Activated CD4-positive, alpha-beta memory T cell treated with anti-CD3 and anti-CD28 coated beads for 36 hours (primary cell): Measurements from ENCODE around the gene KRT26. TPM values are rescaled to one million over a fixed set of nuclear protein-coding genes. Genes with fewer than 3 reads are reported as not detected.
"Not testable (repeated sequence)": the region's sequence is repeated elsewhere in the genome, so short reads cannot be mapped to it uniquely, and the experiment has no call there.

ENCODE experiments used
- CTCF ChIA-PET: fragments of 350-600 bp; sonication (Branson Sonifier 250); formaldehyde crosslinking; loops from one replicate; lab custom pipeline; 2021; ENCODE audit warnings: antibody characterized with exemption, inconsistent platforms; lab: Charles Lee
- POLR2A ChIA-PET: fragments of 350-600 bp; sonication (Branson Sonifier 250); formaldehyde crosslinking; loops from one replicate; lab custom pipeline; 2021; ENCODE audit warnings: antibody characterized with exemption; lab: Charles Lee
- DNase-seq: peaks from one replicate; pipeline ENCODE4 v3.0.0-alpha.2; 2020
- H3K27ac Mint-ChIP-seq: one replicate; pipeline ENCODE4 v1.8.0; 2021; ENCODE audit warnings: mixed read lengths
- H3K27me3 Mint-ChIP-seq: one replicate; pipeline ENCODE4 v1.8.0; 2021; ENCODE audit warnings: mixed read lengths
- H3K36me3 Mint-ChIP-seq: one replicate; pipeline ENCODE4 v1.8.0; 2021; ENCODE audit warnings: mixed read lengths
- H3K4me1 Mint-ChIP-seq: one replicate; pipeline ENCODE4 v1.8.0; 2021; ENCODE audit warnings: low read depth, mixed read lengths
- H3K4me3 Mint-ChIP-seq: one replicate; pipeline ENCODE4 v1.8.0; 2021; ENCODE audit warnings: mild to moderate bottlenecking, mixed read lengths
- H3K9me3 Mint-ChIP-seq: one replicate; pipeline ENCODE4 v1.8.0; 2021; ENCODE audit warnings: mixed read lengths
- intact Hi-C: fragments of 100-400 bp; cut with micrococcal nuclease; formaldehyde crosslinking; loops from one replicate; pipeline ENCODE4 v1.15.1; 2023
- total RNA-seq, 2 experiments: library from RNA; stranded (reverse); gene quantifications; one replicate each; pipeline ENCODE4 v1.2.3, GENCODE V29; 2021

Gene KRT26, protein sequence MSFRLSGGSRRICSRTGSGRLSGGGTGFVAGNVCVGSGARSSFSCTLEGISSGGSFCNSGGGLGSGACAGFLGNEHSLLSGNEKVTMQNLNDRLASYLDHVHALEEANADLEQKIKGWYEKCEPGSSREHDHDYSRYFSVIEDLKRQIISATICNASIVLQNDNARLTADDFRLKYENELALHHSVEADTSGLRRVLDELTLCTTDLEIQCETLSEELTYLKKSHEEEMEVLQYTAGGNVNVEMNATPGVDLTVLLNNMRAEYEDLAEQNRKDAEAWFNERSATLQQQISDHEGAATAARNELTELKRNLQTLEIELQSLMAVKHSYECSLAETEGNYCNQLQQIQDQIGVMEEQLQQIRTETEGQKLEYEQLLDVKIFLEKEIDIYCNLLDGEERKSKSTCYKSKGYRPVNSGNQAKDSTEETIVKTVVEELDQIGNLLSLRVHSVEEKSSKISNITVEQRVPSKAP
- total RNA-seq, result not detected

DNA sequence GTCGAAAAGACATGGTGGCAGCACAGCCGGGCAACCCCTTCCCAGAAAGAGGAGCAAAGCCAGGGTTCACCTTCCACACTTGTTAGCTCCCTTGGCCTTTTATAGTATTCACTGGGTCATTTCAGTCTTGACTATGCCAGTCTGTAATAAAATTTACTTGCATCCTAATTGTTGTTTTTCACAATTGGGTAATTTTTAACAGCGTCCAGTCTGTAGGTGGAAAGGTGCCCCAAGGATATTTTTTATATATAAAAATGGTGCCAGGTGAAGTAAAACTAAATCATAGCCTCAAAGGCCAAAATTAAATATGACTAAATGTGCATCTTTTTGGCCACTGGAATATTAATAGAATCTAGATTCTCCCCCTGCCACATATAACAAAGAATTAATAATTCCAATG lies at the start of gene KRT26:
Gene KRT26 (minus strand): TSS at position 101 of the 400 bp plus-strand sequence. CDS start 88 bp downstream, at position 13.
- Mint-ChIP-seq H3K36me3 (no peaks in the 10 kb centered on the region), H3K27me3 (peaks cover 33% of the 10 kb centered on the region), H3K9me3 (no peaks in the 10 kb centered on the region), H3K27ac (no peak within 1 kb of the TSS), H3K4me3 (no peak within 1 kb of the TSS), H3K4me1 (no peaks in the 10 kb centered on the region)
- POLR2A ChIA-PET, result no interaction called here
- intact Hi-C loops, result no loop called here
- CTCF ChIA-PET, result no interaction called here
- no peak for DNase-seq

DNA sequence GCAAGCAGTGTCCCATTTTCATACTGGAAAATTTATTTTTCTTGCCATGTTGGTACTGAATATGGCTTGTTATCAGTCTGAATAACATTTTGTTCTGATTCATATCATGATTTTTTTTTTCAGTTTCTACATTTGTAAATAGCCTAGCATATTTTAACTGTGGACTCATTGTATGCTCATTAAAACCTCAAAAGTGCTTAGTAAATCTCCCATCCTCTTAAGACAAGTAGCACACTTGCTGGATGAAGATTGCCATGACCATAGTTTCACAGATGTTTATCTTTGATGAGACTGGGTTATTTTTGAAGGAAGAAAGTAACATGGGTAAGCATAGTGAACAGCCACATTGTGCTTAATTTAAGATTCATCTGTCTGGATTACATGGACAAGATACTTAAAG lies 49.5 kb upstream of the KRT26 start:
- H3K4me1 Mint-ChIP-seq, result peaks cover 18% of the 10 kb centered on the region
- intact Hi-C loops, result no loop called here
- ChIA-PET POLR2A (no interaction called here), CTCF (interaction anchor here (0.6 kb wide), 1 partner anchor 34 kb away, joined by 4 read pairs; no protein-coding TSS in a partner anchor)
- no peak for DNase-seq
- H3K27me3 Mint-ChIP-seq, result peaks cover 6% of the 10 kb centered on the region
- no peak overlapping the region for H3K27ac Mint-ChIP-seq
- H3K9me3 Mint-ChIP-seq, result no peaks in the 10 kb centered on the region
- H3K36me3 Mint-ChIP-seq, result peaks cover 21% of the 10 kb centered on the region
- H3K4me3 Mint-ChIP-seq, result no peak overlapping the region

DNA sequence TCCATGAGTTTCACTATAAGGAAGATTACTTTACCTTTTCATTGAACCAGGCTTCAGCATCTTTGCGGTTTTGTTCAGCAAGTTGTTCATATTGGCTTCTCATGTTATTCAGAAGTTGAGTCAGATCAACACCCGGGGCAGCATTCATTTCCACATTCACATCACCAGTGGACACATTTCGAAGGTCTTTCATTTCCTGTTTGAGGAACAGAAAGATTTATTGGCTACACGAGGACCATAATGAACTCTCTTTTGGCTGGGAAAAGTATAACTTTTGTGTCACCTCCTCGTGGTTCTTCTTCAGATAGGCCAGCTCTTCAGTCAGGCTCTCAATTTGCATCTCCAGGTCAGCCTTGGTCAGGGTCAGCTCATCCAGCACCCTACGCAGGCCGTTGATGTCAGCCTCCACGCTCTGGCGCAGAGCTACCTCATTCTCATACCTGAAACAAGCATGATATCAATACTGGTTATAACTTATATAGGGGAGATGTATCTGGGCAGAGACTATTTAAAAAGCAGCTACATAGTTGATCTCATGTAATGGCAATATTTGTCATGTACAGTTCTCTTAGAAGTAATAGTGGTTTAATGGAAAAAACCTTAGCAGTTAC lies 48.3 kb upstream of the KRT26 start:
- Mint-ChIP-seq H3K4me3 (peak overlapping the region; percentile 75), H3K4me1 (peaks cover 18% of the 10 kb centered on the region), H3K36me3 (peaks cover 21% of the 10 kb centered on the region), H3K27ac (peak overlapping the region; percentile 72), H3K9me3 (no peaks in the 10 kb centered on the region), H3K27me3 (peaks cover 4% of the 10 kb centered on the region)
- ChIA-PET CTCF (interaction anchor here (2.4 kb wide), 1 partner anchor 842 kb away, joined by 10 read pairs; no protein-coding TSS in a partner anchor), POLR2A (interaction anchor here (0.6 to 2.5 kb wide), 2 partner anchors 13 to 173 kb away, joined by 3 to 12 read pairs; partner anchors contain the start of gene SMARCE1)
- peak; percentile 34 for DNase-seq
- intact Hi-C loops, result no loop called here

DNA sequence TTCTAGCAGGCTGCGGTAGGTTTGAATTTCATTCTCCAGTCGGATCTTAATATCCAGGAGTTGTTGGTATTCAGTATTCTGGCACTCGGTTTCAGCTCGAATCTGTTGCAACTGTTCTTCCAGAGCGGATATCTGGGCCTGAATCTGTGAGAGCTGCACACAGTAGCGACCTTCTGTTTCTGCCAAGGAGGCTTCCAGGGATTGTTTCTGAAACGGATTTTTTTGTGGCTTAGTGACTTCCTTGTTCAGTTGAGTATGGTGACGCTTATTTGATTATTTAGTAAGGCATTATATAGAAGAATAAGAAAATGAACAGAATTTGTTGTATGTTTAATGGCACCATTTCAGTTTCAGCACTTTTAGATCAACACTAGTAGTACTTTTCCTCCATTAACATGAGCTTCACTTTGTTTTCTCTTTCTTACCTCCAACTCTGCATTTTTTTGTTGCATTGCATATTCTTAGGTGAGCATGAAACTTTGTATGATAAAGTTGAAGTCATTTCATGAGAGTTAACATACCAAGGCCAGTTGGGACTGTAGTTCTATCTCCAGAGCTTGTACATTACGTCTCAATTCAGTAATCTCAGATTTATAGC lies 47.6 kb upstream of the KRT26 start:
- H3K4me1 Mint-ChIP-seq, result peaks cover 18% of the 10 kb centered on the region
- ChIA-PET POLR2A (interaction anchor here (0.6 to 2.5 kb wide), 3 partner anchors 8 to 172 kb away, joined by 3 to 12 read pairs (median 5); partner anchors contain the start of gene SMARCE1), CTCF (interaction anchor here (0.7 to 2.4 kb wide), 6 partner anchors 37 to 869 kb away, joined by 3 to 13 read pairs (median 4); partner anchors contain the start of gene EIF1)
- intact Hi-C loops, result loop anchor here (5.0 kb wide), 1 partner anchor 848 kb away; no protein-coding TSS in a partner anchor
- H3K4me3 Mint-ChIP-seq, result peak overlapping the region; percentile 75
- peak overlapping the region; percentile 72 for H3K27ac Mint-ChIP-seq
- H3K27me3 Mint-ChIP-seq, result peaks cover 6% of the 10 kb centered on the region
- peaks cover 21% of the 10 kb centered on the region for H3K36me3 Mint-ChIP-seq
- no peak for DNase-seq
- H3K9me3 Mint-ChIP-seq, result no peaks in the 10 kb centered on the region

DNA sequence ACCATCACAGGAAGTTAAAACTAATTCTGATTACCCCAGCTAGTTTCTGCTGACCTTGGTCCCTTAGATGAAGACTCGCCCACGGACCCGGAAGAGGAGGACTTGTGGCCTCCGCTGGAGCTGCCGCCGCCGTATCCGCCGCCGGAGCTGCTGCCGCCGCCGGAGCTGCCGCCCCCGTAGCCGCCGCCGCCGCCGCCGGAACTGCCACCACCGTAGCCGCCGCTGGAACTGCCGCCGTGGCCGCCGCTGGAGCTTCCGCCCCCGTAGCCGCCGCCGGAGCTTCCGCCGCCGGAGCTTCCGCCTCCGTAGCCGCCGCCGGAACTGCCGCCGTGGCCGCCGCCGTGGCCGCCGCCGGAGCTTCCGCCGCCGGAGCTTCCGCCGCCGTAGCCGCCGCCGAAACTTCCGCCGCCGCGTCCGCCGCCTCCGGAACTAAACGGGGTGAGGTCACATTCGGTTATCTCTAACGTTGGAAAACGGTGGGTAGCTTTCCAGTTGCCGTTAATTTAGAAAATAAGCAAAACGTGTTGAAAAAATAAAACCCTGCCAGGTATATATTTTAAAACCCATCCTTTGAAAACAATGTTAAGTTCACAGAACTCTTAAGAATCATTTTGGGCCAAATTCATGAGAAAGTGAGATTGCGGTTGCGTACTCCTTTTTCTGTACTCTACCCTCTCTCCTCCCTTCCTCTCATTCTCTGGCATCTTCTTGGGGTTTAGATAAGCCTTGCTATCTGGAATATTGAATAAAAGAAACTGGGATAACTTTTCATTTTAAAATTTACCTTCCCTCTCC lies 46.9 kb upstream of the KRT26 start:
- POLR2A ChIA-PET, result interaction anchor here (0.8 to 2.5 kb wide), 4 partner anchors 9 to 1112 kb away, joined by 4 to 12 read pairs (median 5); partner anchors contain the start of genes ODAD4 and SMARCE1
- Mint-ChIP-seq H3K36me3 (peaks cover 21% of the 10 kb centered on the region), H3K4me3 (peak overlapping the region; percentile 87), H3K27me3 (peaks cover 7% of the 10 kb centered on the region), H3K27ac (peak overlapping the region; percentile 94), H3K9me3 (no peaks in the 10 kb centered on the region), H3K4me1 (peaks cover 18% of the 10 kb centered on the region)
- CTCF ChIA-PET, result interaction anchor here (0.7 to 2.4 kb wide), 10 partner anchors 15 to 870 kb away, joined by 3 to 15 read pairs (median 4); partner anchors contain the start of gene EIF1
- intact Hi-C loops, result loop anchor here (5.0 kb wide), 1 partner anchor 848 kb away; no protein-coding TSS in a partner anchor
- DNase-seq, result peak; percentile 91

DNA sequence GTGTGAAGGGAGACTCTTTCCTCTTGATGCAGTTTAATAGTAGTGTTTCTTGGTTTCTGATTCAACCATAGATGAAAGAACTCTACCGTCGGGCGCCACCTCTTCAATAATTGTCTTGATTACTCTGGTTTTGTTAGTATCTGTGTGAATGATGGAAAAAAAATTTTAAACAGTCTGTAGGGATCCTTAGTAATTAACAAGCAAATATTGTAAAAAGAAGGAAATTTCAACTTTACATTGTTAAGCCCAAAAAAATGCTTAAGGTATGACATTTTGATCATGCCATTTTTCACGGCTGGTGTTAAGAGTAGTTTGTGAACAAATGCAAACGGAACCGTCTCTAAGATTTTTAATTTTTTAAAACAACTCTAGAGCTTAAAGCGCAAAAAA lies 46.3 kb upstream of the KRT26 start:
- peaks cover 18% of the 10 kb centered on the region for H3K4me1 Mint-ChIP-seq
- peaks cover 11% of the 10 kb centered on the region for H3K27me3 Mint-ChIP-seq
- intact Hi-C loops, result loop anchor here (5.0 kb wide), 1 partner anchor 849 kb away; no protein-coding TSS in a partner anchor
- peaks cover 21% of the 10 kb centered on the region for H3K36me3 Mint-ChIP-seq
- DNase-seq, result no peak
- peak overlapping the region; percentile 87 for H3K4me3 Mint-ChIP-seq
- peak overlapping the region; percentile 94 for H3K27ac Mint-ChIP-seq
- H3K9me3 Mint-ChIP-seq, result no peaks in the 10 kb centered on the region
- POLR2A ChIA-PET, result interaction anchor here (0.8 to 2.5 kb wide), 4 partner anchors 10 to 1112 kb away, joined by 4 to 12 read pairs (median 5); partner anchors contain the start of genes ODAD4 and SMARCE1
- CTCF ChIA-PET, result interaction anchor here (0.9 to 2.4 kb wide), 9 partner anchors 15 to 871 kb away, joined by 3 to 15 read pairs (median 4); partner anchors contain the start of gene EIF1

DNA sequence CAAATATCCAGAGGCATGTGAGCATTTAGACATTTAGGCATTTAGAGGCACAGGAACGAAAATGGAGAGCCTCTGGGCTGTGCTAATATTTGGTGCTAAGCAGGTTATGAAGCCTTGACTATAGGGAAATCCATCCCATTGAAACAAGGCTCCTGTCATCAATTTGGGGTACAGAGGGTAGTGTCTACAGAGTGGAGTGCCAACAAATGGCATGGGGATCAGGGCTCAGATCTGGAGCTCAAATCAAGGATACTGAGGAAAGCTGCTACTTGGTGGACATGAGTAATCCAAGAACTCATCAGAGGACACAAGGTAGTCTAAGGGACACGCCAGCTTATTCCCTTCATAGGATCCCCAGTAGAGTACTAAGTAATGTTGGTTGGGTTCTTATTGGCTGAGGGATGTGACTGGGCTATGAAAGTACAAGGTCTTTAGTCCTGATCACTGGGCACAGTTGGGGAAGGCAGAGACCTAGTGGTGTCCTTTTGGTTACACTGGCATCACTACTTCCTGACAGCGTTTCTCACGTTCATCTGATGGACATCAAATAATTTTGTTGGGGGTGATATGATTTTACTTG lies 45.2 kb upstream of the KRT26 start:
- peak overlapping the region; percentile 4 for H3K27ac Mint-ChIP-seq
- no peak for DNase-seq
- peaks cover 21% of the 10 kb centered on the region for H3K36me3 Mint-ChIP-seq
- H3K27me3 Mint-ChIP-seq, result peaks cover 13% of the 10 kb centered on the region
- H3K4me1 Mint-ChIP-seq, result peaks cover 18% of the 10 kb centered on the region
- intact Hi-C loops, result loop anchor here (5.0 kb wide), 1 partner anchor 850 kb away; no protein-coding TSS in a partner anchor
- CTCF ChIA-PET, result no interaction called here
- peak overlapping the region; percentile 54 for H3K4me3 Mint-ChIP-seq
- POLR2A ChIA-PET, result no interaction called here
- no peaks in the 10 kb centered on the region for H3K9me3 Mint-ChIP-seq

DNA sequence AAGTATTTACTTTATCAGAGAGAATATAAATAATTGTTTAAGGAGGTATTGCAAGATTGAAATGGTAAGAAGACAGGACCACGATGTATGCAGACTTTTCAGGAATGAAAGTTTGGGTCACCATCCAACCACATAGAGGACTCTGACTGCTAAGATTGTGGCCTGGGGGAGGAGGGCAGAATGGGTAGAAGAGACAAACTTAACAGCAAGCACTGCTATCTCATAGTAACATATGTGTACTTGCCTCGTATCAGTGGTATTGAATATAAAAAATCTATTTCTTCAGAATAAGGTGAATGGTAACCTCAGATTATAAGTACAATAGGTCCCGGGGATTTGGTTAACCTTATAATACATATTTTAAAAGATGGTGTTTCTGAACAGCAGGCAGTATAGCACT lies 44.6 kb upstream of the KRT26 start:
- Mint-ChIP-seq H3K27ac (no peak overlapping the region), H3K9me3 (no peaks in the 10 kb centered on the region), H3K4me1 (peaks cover 18% of the 10 kb centered on the region), H3K27me3 (peaks cover 15% of the 10 kb centered on the region), H3K4me3 (no peak overlapping the region), H3K36me3 (peaks cover 17% of the 10 kb centered on the region)
- ChIA-PET CTCF (no interaction called here), POLR2A (no interaction called here)
- intact Hi-C loops, result loop anchor here (5.0 kb wide), 1 partner anchor 851 kb away; no protein-coding TSS in a partner anchor
- no peak for DNase-seq

DNA sequence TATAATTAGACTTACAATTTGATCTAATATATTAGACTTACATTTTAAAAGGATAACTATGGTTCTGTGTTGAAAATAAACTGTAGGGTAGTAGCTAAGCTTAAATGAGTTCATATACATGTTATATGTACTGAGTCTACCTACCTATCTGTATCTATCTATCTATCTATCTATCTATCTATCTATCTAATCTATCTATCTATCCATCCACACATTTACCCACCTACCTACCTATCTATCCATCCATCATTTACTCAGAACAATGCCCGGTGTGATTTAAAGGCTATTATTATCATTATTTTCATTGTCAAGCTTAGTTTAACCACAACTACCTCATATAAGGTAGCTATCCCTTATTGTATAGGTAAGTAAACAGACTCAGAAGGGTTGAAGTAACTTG lies 43.4 kb upstream of the KRT26 start:
- no peak overlapping the region for H3K4me3 Mint-ChIP-seq

DNA sequence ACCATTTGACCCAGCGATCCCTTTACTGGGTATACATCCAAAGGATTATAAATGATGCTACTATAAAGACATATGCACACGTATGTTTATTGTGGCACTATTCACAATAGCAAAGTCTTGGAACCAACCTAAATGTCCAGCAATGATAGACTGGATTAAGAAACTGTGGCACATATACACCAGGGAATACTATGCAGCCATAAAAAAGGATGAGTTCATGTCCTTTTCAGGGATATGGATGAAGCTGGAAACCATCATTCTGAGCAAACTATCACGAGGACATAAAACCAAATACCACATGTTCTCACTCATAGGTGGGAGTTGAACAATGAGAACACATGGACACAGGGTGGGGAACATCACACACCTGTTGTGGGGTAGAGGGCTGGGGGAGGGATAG lies 42.7 kb upstream of the KRT26 start:
- H3K4me3 Mint-ChIP-seq, H3K4me1 Mint-ChIP-seq, H3K27ac Mint-ChIP-seq, POLR2A ChIA-PET, DNase-seq, H3K9me3 Mint-ChIP-seq: not testable (repeated sequence)
- Mint-ChIP-seq H3K27me3 (peaks cover 29% of the 10 kb centered on the region), H3K36me3 (peaks cover 15% of the 10 kb centered on the region)
- intact Hi-C loops, result loop anchor here (5.0 kb wide), 1 partner anchor 853 kb away; no protein-coding TSS in a partner anchor
- CTCF ChIA-PET, result interaction anchor here (0.6 kb wide), 1 partner anchor 28 kb away, joined by 3 read pairs; no protein-coding TSS in a partner anchor

More for the DNA sequence above, 43.4 kb upstream of the KRT26 start:
- H3K9me3 Mint-ChIP-seq, result no peaks in the 10 kb centered on the region
- intact Hi-C loops, result loop anchor here (5.0 kb wide), 1 partner anchor 852 kb away; no protein-coding TSS in a partner anchor
- ChIA-PET POLR2A (no interaction called here), CTCF (interaction anchor here (0.6 to 1.0 kb wide), 2 partner anchors 12 to 834 kb away, joined by 3 to 7 read pairs; no protein-coding TSS in a partner anchor)
- H3K27me3 Mint-ChIP-seq, result peaks cover 22% of the 10 kb centered on the region
- H3K36me3 Mint-ChIP-seq, result peaks cover 17% of the 10 kb centered on the region
- H3K27ac Mint-ChIP-seq, result no peak overlapping the region
- no peak for DNase-seq
- peaks cover 16% of the 10 kb centered on the region for H3K4me1 Mint-ChIP-seq
